Measurements from ENCODE around the gene STAB2.
A peak's percentile ranks its signal among the peaks of the same experiment; 100 is the strongest.

STAB2 gene

DNA sequence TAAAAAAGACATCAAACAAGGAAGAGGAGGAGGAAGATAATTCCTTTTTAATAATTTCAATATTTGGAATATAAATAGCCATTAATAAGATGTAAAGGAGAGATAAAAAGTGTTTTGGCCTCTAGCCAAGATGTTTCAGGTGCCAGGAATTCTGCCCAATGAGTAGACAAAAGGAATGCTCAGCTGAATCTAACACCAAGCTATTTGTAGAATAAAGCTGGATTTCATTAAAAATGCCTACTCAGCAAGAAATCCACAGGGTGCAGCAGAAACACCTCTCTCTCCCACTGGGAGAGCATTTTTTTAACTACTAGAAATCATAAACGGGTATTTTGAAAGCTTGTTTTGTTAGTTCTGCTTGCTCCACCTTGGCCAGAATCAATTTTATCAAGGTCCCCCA lies 4.1 kb upstream of the STAB2 start:
- no peak for DNase-seq

DNA sequence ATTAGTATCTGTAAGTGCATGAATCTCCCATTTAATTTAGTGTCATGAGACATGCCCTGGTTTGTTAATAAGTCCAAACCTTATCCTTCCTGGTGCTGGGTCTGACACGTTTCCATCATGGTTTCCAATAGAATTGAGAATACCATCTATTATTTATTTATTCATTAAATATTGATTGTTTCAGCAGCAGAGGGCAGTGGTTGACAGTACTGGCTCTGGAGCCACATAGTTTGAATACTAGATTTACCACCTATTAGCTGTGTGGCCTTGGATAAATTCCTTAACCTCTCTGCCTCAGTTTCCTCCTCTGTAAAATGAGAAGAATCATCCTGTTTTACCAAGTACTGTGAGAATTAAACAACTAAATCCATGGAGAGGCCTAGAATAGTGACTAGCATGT lies 941 bp upstream of the STAB2 start:
- DNase-seq, result no peak

DNA sequence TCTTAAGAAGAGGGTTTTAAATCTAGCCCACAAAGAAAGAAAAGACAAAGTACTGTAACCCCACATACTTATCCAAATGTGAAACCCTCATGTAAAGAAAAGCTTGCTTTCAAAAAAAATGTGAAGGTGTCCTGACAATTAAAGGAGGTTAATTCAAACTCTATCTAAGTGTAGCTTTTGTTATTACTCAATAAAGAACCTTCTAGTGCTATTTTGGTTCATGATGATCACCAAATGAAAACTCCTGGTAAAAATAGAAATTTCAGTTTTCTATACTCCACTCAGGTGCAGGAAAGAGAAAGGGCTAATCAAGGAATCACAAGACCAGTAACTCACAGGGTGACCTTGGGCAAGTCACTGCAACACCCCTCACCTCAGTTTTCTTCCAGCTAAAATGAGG lies 1.6 kb downstream of the STAB2 start:
- DNase-seq, result no peak

DNA sequence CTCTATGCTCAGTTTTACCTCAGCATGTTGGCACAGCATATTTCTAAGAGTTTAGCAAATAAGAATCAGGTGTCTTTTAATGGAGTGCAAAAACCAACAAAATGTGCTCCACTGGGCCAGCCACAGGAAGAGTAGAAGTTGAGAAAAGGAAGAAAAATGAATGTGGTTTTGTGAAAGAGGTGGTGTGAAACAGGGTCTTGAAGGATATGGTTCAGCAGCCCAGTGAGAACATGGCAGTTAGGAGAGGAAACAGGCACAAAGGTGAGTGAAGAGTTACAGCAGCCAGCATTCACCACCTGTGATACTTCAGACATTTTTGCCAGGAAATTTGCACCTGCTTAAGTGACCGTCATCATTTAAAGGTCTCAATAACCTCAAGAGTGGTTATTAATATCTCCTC lies 2.4 kb downstream of the STAB2 start:
- no peak for DNase-seq

DNA sequence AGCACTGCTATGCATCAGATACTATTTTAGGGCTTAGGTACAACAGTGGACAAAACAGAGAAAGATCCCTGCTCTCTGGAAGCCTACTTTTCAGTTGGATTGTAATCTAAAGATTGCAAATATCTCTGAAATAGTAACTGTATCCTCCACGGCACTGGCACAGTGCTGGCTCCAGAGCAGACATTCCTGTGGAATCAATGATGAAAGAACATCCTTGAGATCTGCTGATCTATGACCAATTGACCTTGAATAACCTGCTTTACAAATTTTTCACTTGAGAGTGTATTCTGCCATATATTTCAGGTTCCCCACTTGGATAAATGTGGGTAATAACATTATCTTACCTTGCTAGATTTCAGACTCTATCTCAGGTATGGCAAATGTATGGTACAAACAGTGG lies 3.2 kb downstream of the STAB2 start:
- DNase-seq, result no peak

DNA sequence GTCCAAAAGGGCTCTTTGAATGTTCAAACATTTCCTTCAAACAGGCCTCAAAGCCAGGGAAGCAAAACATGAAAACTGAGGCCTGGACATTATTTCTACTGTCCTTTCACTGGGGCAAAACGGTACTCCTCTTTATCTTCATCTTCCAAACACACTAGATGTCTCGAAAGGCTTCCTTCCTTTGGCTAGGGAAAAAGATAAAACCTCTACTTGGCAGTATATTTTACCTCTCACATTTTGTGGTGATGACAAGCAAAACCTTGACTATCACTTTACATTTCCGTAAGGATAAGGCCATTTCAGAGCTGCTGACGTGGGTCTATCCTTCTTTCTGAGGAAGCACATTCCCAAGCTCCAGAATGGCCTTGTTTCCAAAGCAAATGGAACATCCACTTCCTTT lies 9.9 kb downstream of the STAB2 start:
- no peak for DNase-seq

DNA sequence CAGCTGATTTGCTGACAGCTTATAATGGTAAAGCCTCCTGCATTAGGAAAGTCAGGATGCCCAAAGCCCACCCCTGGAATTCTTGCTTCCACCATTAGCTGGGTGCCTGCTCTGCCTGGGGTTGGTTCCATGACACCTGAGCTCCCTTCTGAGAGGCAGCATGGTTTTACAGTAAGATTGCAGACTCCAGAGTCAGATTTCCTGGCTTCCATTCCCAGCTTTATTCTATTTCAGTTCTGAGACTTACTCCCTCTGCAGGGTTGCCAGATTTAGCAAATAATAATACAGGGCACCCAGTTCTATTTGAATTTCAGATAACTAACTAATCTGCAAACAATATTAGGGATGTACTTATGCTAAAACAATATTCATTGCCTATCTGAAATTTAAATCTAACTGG lies 12.2 kb downstream of the STAB2 start:
- DNase-seq, result no peak

DNA sequence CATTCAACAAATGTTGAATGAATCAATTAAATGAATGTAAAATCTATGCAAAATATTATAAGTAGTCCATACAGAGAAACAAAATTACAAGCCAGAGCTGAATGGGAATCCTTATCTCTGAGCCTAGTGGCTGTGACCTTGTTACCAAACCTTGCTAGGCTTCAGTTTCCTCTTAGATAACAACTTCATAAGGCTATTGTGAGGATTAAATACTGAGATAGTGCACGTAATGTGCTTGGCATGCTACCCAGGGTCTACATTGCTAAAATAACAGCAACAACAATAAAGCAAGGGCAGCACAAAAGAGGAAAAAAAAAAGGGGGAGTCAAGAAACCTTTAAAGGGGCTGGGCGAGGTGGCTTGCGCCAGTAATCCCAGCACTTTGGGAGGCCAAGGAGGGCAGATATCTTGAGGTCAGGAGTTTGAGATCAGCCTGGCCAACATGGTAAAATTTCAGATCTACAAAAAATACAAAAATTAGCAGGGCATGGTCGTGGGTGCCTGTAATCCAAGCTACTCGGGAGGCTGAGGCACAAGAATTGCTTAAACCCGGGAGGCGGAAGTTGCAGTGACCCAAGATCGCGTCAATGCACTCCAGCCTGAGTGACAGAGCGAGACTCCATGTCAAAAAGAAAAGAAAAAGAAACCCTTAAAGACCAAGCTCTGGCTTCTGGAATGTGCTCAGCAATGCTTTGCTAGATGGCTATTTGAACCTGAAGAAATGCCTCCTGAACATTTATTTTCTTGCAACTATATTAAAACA lies 14.1 kb downstream of the STAB2 start:
- no peak for DNase-seq

DNA sequence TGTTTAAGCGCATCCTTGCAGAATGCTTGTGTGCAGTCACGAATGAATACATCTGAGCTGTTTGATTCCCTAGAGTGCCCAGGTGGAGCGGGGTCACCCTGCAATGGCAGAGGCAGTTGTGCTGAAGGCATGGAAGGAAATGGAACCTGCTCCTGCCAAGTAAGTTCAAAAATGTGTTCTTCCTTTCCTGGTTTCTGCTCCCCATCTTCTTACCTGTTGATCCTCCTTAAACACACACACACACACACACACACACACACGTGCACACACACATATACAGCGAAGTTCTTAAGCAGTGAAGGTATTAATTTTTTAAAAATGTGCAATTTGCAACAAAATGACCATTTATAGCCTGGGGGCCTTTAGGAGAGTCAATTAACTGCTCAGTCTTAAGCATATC lies 33.3 kb downstream of the STAB2 start:
- DNase-seq, result no peak

DNA sequence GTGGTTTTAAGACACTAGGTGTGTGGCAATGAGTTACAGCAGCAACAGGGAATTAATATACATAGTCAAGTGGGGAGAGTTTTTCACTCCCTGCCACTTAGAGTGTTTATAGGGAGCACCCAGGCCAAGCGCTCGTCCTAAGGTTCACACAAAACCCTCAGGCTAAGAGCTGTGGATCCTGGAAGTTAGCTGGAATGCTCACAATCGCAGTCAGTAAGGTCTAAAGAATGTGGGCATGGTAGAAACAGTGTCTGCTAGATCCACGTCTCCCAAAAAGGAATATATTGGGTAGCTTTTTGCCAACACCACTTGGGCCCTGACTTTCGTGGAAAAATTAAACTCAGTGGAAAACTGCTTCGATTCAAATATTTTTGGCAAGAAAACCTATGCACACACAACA lies 36.6 kb downstream of the STAB2 start:
- no peak for DNase-seq

DNA sequence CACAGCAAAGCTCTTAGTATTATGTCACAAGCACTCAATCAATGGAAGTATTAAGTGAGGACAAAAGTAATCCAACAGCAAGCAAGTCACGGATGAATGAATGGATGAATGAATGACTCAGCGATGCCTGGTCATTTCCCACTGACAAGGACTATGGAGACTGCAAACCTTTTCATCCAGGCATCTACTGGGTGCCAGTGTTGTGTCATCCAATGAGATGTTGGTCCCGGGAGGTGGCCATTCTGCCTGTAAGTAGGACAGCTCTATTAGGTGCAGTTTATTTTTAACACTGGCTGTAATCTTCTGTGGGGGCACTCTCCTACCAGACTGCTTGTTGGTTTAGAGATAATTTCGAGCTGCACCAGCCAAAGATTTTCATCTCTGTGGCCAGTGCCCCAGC lies 39.4 kb downstream of the STAB2 start:
- no peak for DNase-seq

DNA sequence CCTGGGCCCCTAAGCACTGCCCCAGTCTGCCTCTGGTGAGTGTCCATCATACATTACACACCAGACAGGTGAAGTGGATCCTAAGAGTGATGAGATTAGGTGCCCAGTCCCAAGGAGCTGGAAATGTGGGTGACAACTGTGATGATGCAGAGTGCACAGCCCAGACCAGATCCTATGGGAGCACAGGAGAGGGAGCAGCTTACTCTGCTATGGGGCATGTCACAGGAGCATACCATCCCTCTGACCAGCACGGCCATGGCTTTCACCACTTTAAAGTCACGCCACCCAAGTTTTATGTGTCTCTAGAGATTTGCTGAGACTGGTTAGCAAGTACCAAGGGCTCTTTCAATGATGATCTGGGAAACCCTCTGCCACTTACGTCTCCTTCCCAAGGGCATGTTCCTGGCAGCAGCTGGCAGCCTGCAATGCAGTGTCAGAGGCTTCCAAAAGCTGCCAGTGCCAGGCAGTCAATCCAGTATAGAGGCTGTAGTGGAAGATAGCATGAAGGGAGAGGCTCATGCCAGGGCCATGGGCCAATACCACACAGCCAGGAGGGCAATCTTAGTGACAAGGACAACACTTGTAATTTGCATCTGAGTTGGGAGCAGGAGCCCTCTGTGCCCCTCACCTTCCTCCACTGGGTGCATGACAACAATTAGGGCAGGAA lies 40.2 kb downstream of the STAB2 start:
- DNase-seq, result no peak

DNA sequence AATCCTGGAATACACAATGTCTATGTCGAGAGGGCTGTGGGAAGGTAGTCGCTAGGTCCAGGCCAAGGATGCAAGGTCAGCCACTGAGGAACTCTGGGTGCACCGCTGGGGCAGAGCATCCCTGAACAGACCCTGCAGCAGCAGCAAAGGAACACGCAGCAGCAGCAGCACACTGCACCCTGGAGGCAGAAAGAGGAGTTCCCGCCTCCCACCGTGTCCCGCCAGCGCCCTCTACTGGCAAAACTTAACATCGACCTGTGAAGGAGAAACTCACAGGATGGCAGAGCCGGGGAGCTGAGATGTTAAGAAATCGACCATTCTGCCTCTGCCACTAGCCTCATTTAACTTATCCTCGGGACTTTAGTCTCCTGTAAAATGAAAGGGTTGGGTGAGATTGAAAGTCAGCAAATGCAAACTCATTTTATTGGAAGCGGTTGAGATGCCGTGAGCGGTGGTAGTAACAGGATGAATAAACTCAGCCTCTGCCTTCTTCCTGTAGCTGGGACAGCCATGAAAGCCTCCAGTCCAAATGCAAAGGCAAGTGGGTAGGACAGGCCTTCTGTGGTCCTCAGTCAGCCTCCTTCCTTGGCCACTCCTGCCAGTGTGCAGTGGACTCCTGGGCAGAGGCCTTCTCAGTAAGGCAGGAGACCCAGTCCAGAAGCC lies 45.6 kb downstream of the STAB2 start:
- DNase-seq, result peak; percentile 72

DNA sequence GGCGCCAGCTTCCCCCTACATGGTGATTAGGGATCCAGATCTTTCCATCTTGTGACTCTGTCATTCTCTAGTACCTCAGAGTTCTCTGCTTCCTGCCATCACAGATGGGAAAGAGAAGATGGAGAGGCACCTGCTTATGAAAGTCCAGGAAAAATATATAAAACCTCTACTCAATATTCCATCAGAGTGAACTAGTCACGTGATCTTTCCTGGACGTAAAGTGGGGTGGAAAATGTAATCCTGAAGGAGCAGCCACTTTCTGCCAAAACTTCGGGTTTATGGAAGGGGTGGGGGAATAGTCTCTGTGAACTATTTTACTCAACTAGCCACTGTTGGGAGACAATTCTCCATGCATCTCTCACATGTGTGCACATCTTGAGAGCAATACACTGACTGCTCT lies 47.7 kb downstream of the STAB2 start:
- DNase-seq, result no peak

DNA sequence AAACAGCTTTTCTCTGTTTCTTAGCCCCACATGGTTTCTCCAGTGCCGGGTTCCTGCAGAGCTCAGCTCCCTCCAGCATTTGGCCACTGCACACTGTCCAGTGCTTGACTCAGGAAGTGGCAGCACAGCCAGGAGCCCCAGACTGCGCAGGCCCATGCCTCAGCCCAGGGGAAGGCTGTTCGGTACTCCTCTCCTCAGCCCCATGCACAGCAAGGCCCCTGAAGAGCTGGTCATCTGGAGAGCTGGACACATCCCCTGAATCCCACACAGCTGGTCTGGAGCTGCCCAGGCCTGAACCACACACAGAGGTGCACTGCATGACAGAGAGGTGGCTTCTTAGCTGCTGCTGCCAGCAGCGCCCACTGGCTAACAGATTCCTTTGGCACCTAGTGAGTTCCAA lies 48.3 kb downstream of the STAB2 start:
- DNase-seq, result no peak

DNA sequence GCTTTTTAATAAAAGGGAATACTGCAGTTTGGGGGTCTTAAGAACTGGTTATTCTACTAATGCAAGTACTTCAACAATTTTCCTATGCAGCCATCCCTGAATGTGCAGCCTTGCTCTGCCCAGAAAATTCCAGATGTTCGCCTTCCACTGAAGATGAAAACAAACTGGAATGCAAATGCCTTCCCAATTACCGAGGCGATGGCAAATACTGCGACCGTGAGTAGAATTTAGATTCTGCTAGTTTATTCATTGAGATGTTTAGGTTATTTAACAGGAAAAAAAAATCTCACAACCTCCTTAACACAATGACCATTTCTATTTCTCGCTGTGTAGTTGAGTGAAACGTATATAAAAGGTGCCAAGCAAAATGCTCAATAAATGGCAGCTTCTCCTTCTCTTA lies 49.9 kb downstream of the STAB2 start:
- no peak for DNase-seq

DNA sequence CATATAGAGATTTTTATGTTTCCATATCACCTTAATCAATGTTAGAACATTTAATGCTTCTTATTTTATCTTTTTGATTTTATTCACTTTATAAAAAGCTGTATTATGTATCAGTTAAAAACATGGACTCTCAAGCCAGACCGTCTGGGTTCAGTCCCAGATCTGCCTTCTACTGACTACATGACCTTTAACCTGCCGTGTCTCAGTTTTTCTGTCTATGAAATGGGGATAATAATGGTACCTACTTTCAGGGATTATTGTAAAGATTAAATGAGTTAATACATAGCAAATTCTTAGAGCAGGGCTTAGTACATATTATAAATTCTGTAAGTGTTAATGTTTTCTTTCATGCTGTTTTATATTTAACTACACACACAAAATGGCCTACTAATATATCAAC lies 50.4 kb downstream of the STAB2 start:
- DNase-seq, result no peak

DNA sequence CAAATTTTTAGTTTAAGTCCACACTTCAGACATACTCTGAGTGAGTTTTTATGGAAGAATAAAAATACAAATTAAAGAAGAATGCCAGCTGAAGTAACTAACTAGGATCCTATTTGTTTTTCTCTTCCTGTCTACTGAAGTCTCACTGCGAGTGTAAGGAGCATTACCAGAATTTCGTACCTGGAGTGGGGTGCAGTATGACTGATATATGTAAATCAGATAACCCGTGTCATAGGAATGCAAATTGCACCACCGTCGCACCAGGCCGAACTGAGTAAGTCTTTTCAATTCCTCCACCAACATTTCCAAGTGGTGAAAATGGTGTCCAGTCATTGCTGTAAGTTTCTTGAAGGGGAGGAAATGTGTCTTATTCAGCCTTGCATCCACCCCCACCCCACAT lies 52.9 kb downstream of the STAB2 start:
- DNase-seq, result no peak

DNA sequence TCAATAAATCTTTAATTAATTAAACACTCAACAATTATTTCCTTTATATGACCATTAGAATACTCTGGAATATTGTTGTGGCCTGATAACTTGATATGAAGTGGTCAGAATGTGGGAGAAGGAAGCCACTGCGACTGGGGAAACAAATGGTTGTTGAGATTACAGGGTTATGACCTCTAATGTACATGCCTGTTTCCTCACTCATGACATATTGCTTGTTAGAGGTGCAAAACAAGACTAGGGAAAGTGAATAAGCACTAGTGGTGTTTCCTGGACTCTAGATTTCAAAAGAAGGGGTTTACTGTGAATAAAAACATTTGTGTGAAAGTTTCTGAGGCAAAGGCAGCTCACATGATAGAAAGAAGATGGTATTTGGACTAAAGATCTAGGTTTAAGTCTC lies 53.3 kb downstream of the STAB2 start:
- DNase-seq, result no peak

DNA sequence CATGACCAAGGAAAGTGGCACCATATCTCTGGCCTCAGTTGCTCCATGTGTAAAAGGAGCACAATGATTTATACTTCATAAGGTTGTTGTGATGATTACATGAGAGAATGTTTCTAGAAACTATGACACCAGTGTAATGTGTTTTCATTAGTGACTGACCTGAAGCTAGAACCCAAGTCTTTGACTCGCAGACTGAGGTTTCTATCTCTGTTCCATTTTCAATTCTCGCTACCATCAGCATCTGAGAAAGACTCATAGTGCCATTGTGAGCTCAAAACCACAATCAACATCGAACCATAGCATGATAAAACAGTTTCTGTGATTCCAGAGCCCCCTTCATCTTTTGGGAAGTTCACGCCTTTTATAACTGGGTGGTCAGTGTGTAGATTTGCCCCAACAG lies 53.8 kb downstream of the STAB2 start:
- DNase-seq, result no peak

DNA sequence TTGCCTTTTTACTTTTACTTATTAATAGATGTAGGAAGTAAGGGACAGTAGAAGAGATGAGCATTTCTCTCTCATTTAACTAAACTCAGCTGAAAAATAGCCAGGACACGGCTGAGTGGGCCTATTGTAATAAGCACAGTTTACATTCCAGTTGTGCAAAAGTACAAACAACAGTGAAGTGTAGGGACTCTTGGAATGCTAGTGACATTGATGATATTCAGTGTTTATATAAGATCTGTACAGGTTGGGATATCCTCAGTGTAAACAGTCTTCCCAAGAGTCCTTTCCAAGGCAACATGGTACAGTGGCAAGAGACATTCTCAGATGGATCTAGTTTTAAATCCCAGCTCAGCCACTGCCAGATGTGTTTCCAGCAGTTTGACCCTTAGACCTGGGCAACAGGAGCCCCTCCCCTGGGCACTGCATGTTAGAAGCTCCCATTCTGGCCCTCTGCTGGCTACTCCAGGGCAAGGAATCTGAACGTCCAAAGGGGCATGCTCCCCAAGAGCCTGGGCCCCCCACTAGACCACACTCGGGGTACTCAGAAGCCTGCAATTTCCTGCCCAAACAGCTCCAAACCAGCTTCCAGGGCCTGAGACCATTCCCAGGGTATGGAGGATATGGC lies 55.3 kb downstream of the STAB2 start:
- DNase-seq, result no peak

DNA sequence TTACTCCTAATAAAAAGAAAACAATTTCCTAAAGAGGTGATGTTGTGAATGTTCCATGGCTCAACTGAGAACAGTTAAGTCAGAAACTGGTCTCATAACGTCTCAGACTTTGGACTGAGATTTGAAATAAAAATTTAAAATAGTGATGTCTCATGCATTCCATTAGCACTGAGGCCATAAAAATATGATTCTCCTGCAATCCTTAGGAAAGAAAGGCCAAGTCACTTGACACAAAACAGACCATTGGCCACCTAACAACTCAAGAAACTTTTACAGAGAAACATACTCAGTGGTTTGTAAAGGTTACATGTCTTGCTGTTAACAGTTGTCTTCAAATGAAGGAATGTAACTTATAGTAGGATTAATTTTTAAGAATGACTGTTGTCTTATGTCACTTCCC lies 58.1 kb downstream of the STAB2 start:
- DNase-seq, result no peak

DNA sequence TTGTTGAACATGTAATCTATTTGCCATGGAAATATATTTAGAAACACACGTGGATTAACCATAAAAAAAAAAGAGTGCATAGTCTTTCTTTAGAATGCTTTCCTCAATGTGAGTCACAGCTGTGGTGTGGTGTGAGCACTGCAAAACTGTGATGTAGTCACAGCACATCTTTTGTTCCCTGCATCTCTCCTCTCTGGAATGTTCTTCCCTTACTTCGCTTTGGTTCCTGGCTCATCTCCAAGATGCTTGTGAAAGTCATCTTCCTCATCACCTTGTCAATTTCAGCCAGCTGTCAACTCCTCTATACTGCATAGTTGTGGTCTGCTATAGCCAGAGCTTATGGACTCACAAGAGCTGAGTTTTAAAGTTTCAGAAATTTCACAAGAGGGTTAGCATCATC lies 60.2 kb downstream of the STAB2 start:
- DNase-seq, result no peak

DNA sequence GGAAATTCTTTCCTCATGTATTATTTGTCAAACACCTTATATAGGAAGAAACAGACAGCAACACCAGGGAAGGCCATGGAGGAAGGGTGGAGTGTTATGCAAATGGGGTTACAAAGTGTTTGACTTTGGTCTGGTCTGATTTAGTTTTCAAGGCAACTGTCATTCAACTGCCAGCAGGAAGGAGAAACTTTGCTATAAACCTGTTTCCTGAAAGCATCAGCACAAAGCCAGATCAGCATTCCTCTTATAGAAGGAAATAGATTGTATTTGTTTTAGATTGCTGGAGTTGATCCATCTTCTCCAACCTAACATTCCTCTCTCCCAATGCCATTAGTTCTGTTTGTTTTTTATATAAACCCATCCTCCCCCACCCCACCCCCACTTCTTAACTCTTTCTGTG lies 65.7 kb downstream of the STAB2 start:
- no peak for DNase-seq
